ENCODE data around the gene BARX2.

DNA sequence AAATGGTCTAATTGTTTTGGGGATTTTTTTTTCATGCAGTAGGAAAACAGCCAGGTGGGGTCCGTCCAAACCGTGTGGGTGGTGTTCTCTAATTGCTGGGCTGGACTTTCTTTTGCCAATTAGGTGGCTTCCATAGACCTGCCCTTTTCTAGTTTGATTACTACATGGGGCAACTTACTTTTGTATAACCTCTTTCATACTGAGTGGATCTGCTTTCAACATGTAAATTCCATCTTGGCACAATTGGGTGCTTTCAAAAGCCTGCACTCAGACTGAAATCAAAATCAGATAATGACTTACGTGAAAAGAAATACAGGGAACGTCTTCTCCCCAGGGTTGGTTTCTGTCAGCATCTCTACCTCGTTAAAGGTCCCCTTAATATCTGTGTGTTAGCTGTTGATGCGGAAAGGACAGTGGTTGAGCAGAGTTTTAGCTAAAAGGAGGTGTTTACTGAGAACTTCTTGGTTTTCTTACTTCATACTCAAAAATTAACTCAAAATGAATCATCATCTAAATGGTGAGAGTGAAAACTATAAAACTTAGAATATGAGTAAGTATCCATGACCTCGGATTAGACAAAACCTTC is 72.1 kb downstream of the BARX2 start:
- TF ChIP-seq, protein P1, sequence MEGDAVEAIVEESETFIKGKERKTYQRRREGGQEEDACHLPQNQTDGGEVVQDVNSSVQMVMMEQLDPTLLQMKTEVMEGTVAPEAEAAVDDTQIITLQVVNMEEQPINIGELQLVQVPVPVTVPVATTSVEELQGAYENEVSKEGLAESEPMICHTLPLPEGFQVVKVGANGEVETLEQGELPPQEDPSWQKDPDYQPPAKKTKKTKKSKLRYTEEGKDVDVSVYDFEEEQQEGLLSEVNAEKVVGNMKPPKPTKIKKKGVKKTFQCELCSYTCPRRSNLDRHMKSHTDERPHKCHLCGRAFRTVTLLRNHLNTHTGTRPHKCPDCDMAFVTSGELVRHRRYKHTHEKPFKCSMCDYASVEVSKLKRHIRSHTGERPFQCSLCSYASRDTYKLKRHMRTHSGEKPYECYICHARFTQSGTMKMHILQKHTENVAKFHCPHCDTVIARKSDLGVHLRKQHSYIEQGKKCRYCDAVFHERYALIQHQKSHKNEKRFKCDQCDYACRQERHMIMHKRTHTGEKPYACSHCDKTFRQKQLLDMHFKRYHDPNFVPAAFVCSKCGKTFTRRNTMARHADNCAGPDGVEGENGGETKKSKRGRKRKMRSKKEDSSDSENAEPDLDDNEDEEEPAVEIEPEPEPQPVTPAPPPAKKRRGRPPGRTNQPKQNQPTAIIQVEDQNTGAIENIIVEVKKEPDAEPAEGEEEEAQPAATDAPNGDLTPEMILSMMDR (IDR thresholded peaks at IDR 0.05) = no peak
- no peak for TF ChIP-seq POLR2A (IDR thresholded peaks at IDR 0.05)

Data from stomach (tissue), 4 donors.